ENCODE data around the gene ADGRF3. TPM values are rescaled to one million over a fixed set of nuclear protein-coding genes. Genes with fewer than 3 reads are reported as not detected.

The ADGRF3 gene
- total RNA-seq, 1 donor from 2014 or later: 1.0 TPM

DNA sequence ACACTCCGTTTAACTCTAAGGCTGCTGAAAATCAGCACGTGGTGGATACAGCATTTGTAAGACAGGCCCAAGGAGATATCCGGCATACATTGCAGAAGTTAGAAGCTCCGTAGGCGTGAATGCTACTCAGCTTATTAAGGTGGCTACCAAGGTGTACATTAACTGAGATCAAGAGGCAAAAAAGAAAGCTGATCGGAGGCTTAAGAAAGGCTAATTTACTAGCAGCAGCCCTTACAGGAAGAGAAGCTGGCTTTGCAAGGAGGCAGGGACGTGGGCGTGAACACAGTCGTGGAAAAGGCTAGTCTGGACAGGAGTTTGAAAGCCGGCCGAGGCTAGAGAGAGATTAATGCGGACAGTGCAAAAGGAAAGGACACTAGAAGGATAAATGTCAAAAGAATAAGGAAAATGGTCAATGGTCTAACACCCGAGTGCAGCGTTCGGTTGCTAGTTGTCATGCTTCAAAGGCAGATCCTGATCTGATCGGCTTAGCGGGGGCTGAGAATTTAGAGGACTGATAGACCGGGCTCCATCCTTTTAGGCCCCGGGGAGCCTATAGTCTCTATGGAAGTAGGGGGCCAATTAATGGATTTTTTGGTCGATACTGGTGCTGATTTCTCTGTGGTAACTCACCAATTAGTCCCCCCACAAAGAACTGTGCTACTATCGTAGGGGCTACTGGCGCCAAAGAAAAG lies 46.2 kb downstream of the ADGRF3 start:
- POLR2A ChIA-PET: interaction anchor here (0.6 to 3.1 kb wide), 11 partner anchors 9 to 1082 kb away, joined by 3 to 43 read pairs (median 5); partner anchors contain the start of genes ADGRF3, ASXL2, HADHA and HADHB

DNA sequence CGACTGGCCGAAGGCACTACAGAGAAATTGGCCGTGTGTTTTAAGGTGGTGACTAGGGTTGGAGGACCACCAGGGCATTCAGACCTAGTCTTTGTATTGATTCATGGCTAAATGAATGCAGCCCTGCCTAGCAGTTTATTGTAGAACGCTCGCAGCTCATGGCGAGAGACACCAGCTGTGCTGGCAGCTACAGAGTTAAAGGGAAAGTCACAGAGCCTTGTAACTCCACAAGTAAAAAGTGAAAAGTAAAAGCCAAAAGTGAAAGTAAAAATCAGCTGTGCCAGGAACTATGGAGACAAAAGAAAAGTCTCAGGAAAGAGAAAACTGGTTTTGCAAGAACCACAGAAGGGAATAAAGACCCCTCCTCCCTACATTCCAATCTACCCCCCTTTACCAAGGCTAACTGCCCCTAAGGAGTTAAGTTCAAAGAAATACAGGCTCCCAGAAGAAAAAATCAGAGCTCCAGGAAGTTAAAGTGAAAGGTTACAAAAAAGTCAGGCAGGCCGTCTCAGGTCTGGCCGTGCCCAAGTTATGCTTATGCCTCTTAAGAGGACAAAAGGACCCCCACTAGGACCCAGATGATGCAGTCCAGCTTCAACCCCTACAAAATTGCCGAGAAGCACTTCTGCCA lies 47.0 kb downstream of the ADGRF3 start:
- Mint-ChIP-seq H3K27me3 (no peaks in the 10 kb centered on the region), H3K27ac (no peak overlapping the region), H3K9me3 (peaks cover 3% of the 10 kb centered on the region), H3K4me3 (no peak overlapping the region), H3K4me1 (no peaks in the 10 kb centered on the region), H3K36me3 (ENCODE audit: low read depth) (peaks cover 8% of the 10 kb centered on the region)
- ChIA-PET CTCF (interaction anchor here (0.6 to 1.0 kb wide), 2 partner anchors 30 to 54 kb away, joined by 3 to 4 read pairs; no protein-coding TSS in a partner anchor), POLR2A (interaction anchor here (0.6 to 3.1 kb wide), 12 partner anchors 9 to 1083 kb away, joined by 3 to 43 read pairs (median 4); partner anchors contain the start of genes ADGRF3, ASXL2, HADHA and HADHB)
- DNase-seq (no peak), ATAC-seq (ENCODE audit: low read depth) (peak; percentile 53)
- TF ChIP-seq, protein P1, sequence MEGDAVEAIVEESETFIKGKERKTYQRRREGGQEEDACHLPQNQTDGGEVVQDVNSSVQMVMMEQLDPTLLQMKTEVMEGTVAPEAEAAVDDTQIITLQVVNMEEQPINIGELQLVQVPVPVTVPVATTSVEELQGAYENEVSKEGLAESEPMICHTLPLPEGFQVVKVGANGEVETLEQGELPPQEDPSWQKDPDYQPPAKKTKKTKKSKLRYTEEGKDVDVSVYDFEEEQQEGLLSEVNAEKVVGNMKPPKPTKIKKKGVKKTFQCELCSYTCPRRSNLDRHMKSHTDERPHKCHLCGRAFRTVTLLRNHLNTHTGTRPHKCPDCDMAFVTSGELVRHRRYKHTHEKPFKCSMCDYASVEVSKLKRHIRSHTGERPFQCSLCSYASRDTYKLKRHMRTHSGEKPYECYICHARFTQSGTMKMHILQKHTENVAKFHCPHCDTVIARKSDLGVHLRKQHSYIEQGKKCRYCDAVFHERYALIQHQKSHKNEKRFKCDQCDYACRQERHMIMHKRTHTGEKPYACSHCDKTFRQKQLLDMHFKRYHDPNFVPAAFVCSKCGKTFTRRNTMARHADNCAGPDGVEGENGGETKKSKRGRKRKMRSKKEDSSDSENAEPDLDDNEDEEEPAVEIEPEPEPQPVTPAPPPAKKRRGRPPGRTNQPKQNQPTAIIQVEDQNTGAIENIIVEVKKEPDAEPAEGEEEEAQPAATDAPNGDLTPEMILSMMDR (IDR thresholded peaks at IDR 0.05): no peak
- intact Hi-C loops (cut with micrococcal nuclease): loop anchor here (1.0 kb wide), 2 partner anchors 46 to 55 kb away; partner anchors contain the start of genes HADHA and HADHB

More for the DNA sequence above, 46.2 kb downstream of the ADGRF3 start:
- TF ChIP-seq, protein P1 (IDR thresholded peaks at IDR 0.05): no peak
- intact Hi-C loops (cut with micrococcal nuclease): no loop called here
- Mint-ChIP-seq H3K4me3 (no peak overlapping the region), H3K27me3 (no peaks in the 10 kb centered on the region), H3K27ac (no peak overlapping the region), H3K9me3 (no peaks in the 10 kb centered on the region), H3K4me1 (no peaks in the 10 kb centered on the region), H3K36me3 (ENCODE audit: low read depth) (peaks cover 8% of the 10 kb centered on the region)
- CTCF ChIA-PET: interaction anchor here (1.0 kb wide), 1 partner anchor 55 kb away, joined by 4 read pairs; no protein-coding TSS in a partner anchor
- DNase-seq (no peak), ATAC-seq (ENCODE audit: low read depth) (peak; percentile 40)

DNA sequence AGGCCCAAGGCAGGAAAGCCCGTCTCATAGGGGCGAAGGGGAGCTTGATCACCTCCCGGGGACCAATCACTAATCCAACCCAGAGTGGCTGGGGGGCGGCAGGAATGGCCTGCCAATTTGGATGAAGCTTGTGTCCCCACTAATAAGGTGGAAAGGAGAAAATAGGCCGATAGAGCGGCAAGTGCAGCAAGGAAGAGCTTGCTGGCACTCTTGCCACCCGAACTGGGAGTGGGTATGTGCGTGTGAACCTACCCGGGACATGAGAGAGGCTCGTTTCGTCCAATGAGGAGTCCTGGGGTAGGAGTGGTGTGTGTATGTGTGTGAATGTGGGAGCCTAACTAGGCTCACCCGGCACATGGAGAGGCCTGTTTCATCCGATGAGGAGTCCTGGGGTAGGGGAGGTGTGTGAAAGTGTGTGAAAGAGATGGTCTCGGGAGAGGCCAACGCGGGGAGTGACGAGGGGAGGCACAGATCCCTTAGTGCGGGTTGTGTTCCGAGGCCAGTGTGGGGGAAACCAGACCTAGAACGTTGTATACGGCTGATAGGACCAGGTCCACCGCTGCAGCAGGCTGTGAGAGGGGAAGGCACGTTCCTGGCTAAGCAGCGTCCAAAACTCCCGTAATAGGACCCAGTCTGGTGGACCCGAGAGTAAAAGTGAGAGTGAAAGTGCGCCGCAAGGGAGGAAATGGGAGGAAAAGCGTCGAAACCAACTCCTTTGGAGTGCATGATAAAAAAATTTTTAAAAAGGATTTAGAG lies 47.8 kb downstream of the ADGRF3 start:
- no peaks in the 10 kb centered on the region for H3K27me3 Mint-ChIP-seq
- no peak overlapping the region for H3K27ac Mint-ChIP-seq
- CTCF ChIA-PET: interaction anchor here (1.3 kb wide), 1 partner anchor 307 kb away, joined by 3 read pairs; no protein-coding TSS in a partner anchor
- H3K9me3 Mint-ChIP-seq: peaks cover 3% of the 10 kb centered on the region
- ATAC-seq (ENCODE audit: low read depth) (peak; percentile 63), DNase-seq (peak; percentile 42)
- no peak overlapping the region for H3K4me3 Mint-ChIP-seq
- POLR2A ChIA-PET: interaction anchor here (0.6 to 3.1 kb wide), 7 partner anchors 29 to 420 kb away, joined by 3 to 43 read pairs (median 6); partner anchors contain the start of genes ASXL2, HADHA, HADHB and SELENOI
- H3K36me3 Mint-ChIP-seq (ENCODE audit: low read depth): peaks cover 2% of the 10 kb centered on the region
- intact Hi-C loops (cut with micrococcal nuclease): loop anchor here (1.0 kb wide), 2 partner anchors 46 to 55 kb away; partner anchors contain the start of genes HADHA and HADHB
- TF ChIP-seq, protein P1 (IDR thresholded peaks at IDR 0.05): no peak
- H3K4me1 Mint-ChIP-seq: no peaks in the 10 kb centered on the region

DNA sequence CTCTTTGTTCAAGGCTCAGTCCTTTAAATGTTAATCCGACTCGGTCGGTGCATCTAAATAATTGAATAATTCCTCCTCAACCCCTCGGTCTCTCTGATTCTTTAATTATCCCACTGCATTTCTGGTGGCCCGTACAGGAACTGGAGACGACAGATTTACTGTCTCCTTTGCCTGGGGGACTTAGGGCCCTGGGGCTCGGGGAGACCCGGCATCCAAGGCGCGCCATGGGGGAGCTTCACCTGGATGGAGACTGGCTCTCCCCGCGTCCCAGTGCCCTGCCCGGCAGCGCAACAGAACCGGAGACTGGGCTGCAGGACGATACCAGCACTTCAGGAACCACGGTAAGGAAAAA lies 48.3 kb downstream of the ADGRF3 start:
- intact Hi-C loops (cut with micrococcal nuclease): no loop called here
- ATAC-seq (ENCODE audit: low read depth): no peak

More for the DNA sequence above, 48.3 kb downstream of the ADGRF3 start:
- H3K27me3 Mint-ChIP-seq: no peaks in the 10 kb centered on the region
- TF ChIP-seq, protein P1 (IDR thresholded peaks at IDR 0.05): no peak
- H3K9me3 Mint-ChIP-seq: peaks cover 3% of the 10 kb centered on the region
- no peaks in the 10 kb centered on the region for H3K36me3 Mint-ChIP-seq (ENCODE audit: low read depth)
- H3K27ac Mint-ChIP-seq: no peak overlapping the region
- no peak for DNase-seq
- ChIA-PET CTCF (interaction anchor here (1.3 kb wide), 1 partner anchor 307 kb away, joined by 3 read pairs; no protein-coding TSS in a partner anchor), POLR2A (interaction anchor here (0.6 to 3.1 kb wide), 6 partner anchors 29 to 419 kb away, joined by 3 to 43 read pairs (median 8); partner anchors contain the start of genes ASXL2, HADHA, HADHB and SELENOI)
- H3K4me1 Mint-ChIP-seq: no peaks in the 10 kb centered on the region
- no peak overlapping the region for H3K4me3 Mint-ChIP-seq
